ENCODE measurements around the gene PCDH11X. TPM values are rescaled to one million over a fixed set of nuclear protein-coding genes. Genes with fewer than 3 reads are reported as not detected.

PCDH11X gene
- total RNA-seq: 0.65 and 1.6 TPM in 2 replicates

DNA sequence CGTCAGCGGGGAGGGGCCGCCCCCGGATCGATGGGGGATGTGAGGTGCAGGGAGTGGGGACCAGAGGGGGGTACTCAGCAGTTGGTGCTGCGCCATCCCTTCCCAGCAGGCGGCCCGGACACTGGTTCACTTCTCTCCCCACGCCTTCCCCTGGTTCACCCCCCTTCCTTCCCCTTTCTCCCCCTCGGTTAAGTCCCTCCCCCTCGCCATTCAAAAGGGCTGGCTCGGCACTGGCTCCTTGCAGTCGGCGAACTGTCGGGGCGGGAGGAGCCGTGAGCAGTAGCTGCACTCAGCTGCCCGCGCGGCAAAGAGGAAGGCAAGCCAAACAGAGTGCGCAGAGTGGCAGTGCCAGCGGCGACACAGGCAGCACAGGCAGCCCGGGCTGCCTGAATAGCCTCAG, at the start of gene PCDH11X:
Gene PCDH11X (plus strand): TSS at position 241 of the 400 bp plus-strand sequence. CDS start 56,130 bp downstream, outside the sequence.

Small RNAs within 50 kb of the gene (small RNA-seq; reads per million reads assigned to genes)
- 0.69 reads per million, percentile 41 among the genes with 10 or more reads in this experiment for gene RNU2-26P

Data from placental epithelial cell (primary cell).